ENCODE measurements around the gene POP5.
"Not testable (repeated sequence)": the region's sequence is repeated elsewhere in the genome, so short reads cannot be mapped to it uniquely, and the experiment has no call there.

The POP5 gene

GRCh38 chr12:120536064-120536791 is 45.0 kb downstream of the POP5 start:
- peak overlapping the region; percentile 78; the same call in 1 of the 2 replicates for H3K27ac ChIP-seq (replicated peaks)
- DNase-seq (ENCODE audit: low read depth in 1 of 2, low spot score in 1 of 2) = peak in 1 of 2 experiments; percentile 15
- no peaks in the 10 kb centered on the region for H3K27me3 ChIP-seq (ENCODE audit: insufficient read depth, poor library complexity, severe bottlenecking)
- H3K4me3 ChIP-seq (replicated peaks; ENCODE audit: insufficient read depth, low read length) = peak overlapping the region; percentile 90
- no peak for TF ChIP-seq CTCF (IDR thresholded peaks at IDR 0.05; ENCODE audit: insufficient read depth, low read length)
- no peak for TF ChIP-seq SPI1 (IDR thresholded peaks at IDR 0.05; ENCODE audit: borderline replicate concordance, low read depth)

GRCh38 chr12:120534703-120535655 is 46.2 kb downstream of the POP5 start:
- DNase-seq (ENCODE audit: low read depth in 1 of 2, low spot score in 1 of 2) = peak; percentile 35 to 39
- TF ChIP-seq SPI1 (IDR thresholded peaks at IDR 0.05; ENCODE audit: borderline replicate concordance, low read depth) (peak; percentile 81), POLR2AphosphoS5 (IDR thresholded peaks at IDR 0.05; ENCODE audit: low read depth) (no peak; the same call in 1 of the 2 replicates), GABPA (IDR thresholded peaks at IDR 0.05; ENCODE audit: low read depth) (no peak)
- peak overlapping the region; percentile 78 for H3K27ac ChIP-seq (replicated peaks)
- H3K27me3 ChIP-seq (ENCODE audit: insufficient read depth, poor library complexity, severe bottlenecking) = no peaks in the 10 kb centered on the region
- H3K4me3 ChIP-seq (replicated peaks; ENCODE audit: insufficient read depth, low read length) = peak overlapping the region; percentile 90

GRCh38 chr12:120534203-120534702 is 46.9 kb downstream of the POP5 start, which contains the start of gene RNF10:
RNF10 (plus strand) TSS chr12:120534356; CDS start chr12:120534812, 456 bp downstream.
- H3K4me3 ChIP-seq (replicated peaks; ENCODE audit: insufficient read depth, low read length) = peak within 1 kb of the TSS; percentile 90
- peak; percentile 63 to 81 for DNase-seq (ENCODE audit: low read depth in 1 of 2, low spot score in 1 of 2)
- peak; percentile 86 for TF ChIP-seq POLR2AphosphoS5 (IDR thresholded peaks at IDR 0.05; ENCODE audit: low read depth)
- no peak for TF ChIP-seq CTCF (IDR thresholded peaks at IDR 0.05; ENCODE audit: insufficient read depth, low read length)
- no peak for TF ChIP-seq GABPA (IDR thresholded peaks at IDR 0.05; ENCODE audit: low read depth)
- no peak for TF ChIP-seq SPI1 (IDR thresholded peaks at IDR 0.05; ENCODE audit: borderline replicate concordance, low read depth)
- TF ChIP-seq REST (IDR thresholded peaks at IDR 0.05; ENCODE audit: insufficient replicate concordance, low read depth) = no peak
- H3K27ac ChIP-seq (replicated peaks) = peak within 1 kb of the TSS; percentile 78
- no peaks in the 10 kb centered on the region for H3K27me3 ChIP-seq (ENCODE audit: insufficient read depth, poor library complexity, severe bottlenecking)

GRCh38 chr12:120532701-120533238 is 48.4 kb downstream of the POP5 start:
- TF ChIP-seq SPI1 (IDR thresholded peaks at IDR 0.05; ENCODE audit: borderline replicate concordance, low read depth) (no peak), CTCF (IDR thresholded peaks at IDR 0.05; ENCODE audit: insufficient read depth, low read length) (no peak), POLR2AphosphoS5 (IDR thresholded peaks at IDR 0.05; ENCODE audit: low read depth) (no peak), GABPA (IDR thresholded peaks at IDR 0.05; ENCODE audit: low read depth) (no peak), REST (IDR thresholded peaks at IDR 0.05; ENCODE audit: insufficient replicate concordance, low read depth) (no peak)
- Histone ChIP-seq H3K4me3 (replicated peaks; ENCODE audit: insufficient read depth, low read length) (no peak overlapping the region), H3K27ac (replicated peaks) (no peak overlapping the region), H3K27me3 (ENCODE audit: insufficient read depth, poor library complexity, severe bottlenecking) (no peaks in the 10 kb centered on the region)
- no peak for DNase-seq (ENCODE audit: low read depth in 1 of 2, low spot score in 1 of 2)

GRCh38 chr12:120530418-120530761 is 50.8 kb downstream of the POP5 start:
- H3K27me3 ChIP-seq (ENCODE audit: insufficient read depth, poor library complexity, severe bottlenecking); DNase-seq (ENCODE audit: low read depth in 1 of 2, low spot score in 1 of 2): not testable (repeated sequence)
- Histone ChIP-seq H3K4me3 (replicated peaks; ENCODE audit: insufficient read depth, low read length) (peak overlapping the region; percentile 90), H3K27ac (replicated peaks) (peak overlapping the region; percentile 98)

Data from HL-60 (cell line).